MM.1S (cell line): ENCODE measurements around the gene FNDC11.

Experiments
- EZH2 ChIP-seq: fragments of 300-600 bp; sonication (generic); optimal IDR thresholded peaks from 2 replicates; pipeline ENCODE3; 2017; ENCODE audit warnings: low read depth, mild to moderate bottlenecking, antibody characterized with exemption, low read length, mixed read lengths
- TF ChIP-seq, protein P1 (sequence below): fragments of 300-600 bp; sonication (generic); IDR thresholded peaks from 2 replicates; pipeline ENCODE4 v1.5.1; 2016; ENCODE audit warnings: antibody characterized with exemption, low read length, mixed read lengths

DNA sequence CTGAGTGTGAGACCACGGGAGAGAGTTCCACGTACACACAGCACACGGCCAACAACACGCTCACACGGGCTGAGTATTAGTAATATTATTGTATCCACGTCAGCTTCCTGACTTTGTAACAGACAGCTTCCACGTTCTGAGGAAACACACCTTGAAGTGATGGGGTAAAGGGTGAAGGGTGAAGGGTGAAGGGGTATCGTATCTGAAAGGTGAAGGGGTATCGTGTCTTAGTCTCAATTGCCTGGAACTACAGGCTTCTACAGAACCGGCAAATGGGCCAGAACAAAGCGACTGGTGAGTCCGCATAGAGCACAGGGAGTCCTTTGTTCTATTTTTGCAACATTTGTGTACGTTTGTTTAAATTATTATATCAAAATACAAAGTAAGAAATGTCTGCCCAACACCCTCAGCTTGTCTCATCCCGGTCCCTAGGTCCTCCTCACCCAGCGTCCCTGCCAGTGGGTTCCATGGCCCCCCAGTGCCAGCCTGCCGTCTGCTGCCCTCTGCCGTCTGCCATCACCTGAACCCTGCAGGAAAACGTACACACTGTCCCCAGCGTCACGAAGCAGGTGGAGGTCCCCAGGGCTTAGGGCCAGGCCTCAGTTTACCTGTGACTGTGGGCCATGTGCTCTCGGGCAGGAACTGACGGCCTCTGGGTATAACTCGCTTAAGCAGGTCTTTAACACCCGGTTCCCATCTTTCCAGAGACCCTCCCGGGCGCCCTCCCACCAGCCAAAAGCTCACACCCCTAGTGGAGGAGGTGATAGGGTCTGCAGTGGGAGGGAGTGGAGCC, 24.5 kb downstream of the FNDC11 start:
- TF ChIP-seq, protein P1, sequence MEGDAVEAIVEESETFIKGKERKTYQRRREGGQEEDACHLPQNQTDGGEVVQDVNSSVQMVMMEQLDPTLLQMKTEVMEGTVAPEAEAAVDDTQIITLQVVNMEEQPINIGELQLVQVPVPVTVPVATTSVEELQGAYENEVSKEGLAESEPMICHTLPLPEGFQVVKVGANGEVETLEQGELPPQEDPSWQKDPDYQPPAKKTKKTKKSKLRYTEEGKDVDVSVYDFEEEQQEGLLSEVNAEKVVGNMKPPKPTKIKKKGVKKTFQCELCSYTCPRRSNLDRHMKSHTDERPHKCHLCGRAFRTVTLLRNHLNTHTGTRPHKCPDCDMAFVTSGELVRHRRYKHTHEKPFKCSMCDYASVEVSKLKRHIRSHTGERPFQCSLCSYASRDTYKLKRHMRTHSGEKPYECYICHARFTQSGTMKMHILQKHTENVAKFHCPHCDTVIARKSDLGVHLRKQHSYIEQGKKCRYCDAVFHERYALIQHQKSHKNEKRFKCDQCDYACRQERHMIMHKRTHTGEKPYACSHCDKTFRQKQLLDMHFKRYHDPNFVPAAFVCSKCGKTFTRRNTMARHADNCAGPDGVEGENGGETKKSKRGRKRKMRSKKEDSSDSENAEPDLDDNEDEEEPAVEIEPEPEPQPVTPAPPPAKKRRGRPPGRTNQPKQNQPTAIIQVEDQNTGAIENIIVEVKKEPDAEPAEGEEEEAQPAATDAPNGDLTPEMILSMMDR, result peak; percentile 47
- TF ChIP-seq EZH2, result no peak
